ENCODE measurements around the gene ME3.
A peak's percentile ranks its signal among the peaks of the same experiment; 100 is the strongest.

ME3 gene

GRCh38 chr11:86702220-86702983, 30.0 kb upstream of the ME3 start:
- DNase-seq (no peak), ATAC-seq (replicated peaks) (no peak)
- H3K27me3 Mint-ChIP-seq, result no peaks in the 10 kb centered on the region
- no peaks in the 10 kb centered on the region for H3K9me3 Mint-ChIP-seq
- peak overlapping the region in 1 of 2 donors; percentile 4 for H3K4me3 Mint-ChIP-seq
- H3K36me3 Mint-ChIP-seq, result no peaks in the 10 kb centered on the region
- H3K27ac Mint-ChIP-seq, result no peak overlapping the region
- H3K4me1 Mint-ChIP-seq, result no peaks in the 10 kb centered on the region

GRCh38 chr11:86699040-86699791, 26.8 kb upstream of the ME3 start:
- H3K27me3 Mint-ChIP-seq, result no peaks in the 10 kb centered on the region
- no peak for DNase-seq
- H3K36me3 Mint-ChIP-seq, result no peaks in the 10 kb centered on the region
- no peaks in the 10 kb centered on the region for H3K9me3 Mint-ChIP-seq
- no peaks in the 10 kb centered on the region for H3K4me1 Mint-ChIP-seq
- H3K4me3 Mint-ChIP-seq, result no peak overlapping the region
- no peak for ATAC-seq (replicated peaks)
- H3K27ac Mint-ChIP-seq, result no peak overlapping the region

GRCh38 chr11:86698639-86699038, 26.2 kb upstream of the ME3 start:
- ATAC-seq (replicated peaks), result no peak
- Mint-ChIP-seq H3K4me1 (no peaks in the 10 kb centered on the region), H3K36me3 (no peaks in the 10 kb centered on the region), H3K27ac (no peak overlapping the region), H3K9me3 (no peaks in the 10 kb centered on the region), H3K4me3 (no peak overlapping the region), H3K27me3 (no peaks in the 10 kb centered on the region)
- no peak for DNase-seq

GRCh38 chr11:86696451-86696850, 24.0 kb upstream of the ME3 start:
- H3K9me3 Mint-ChIP-seq, result no peaks in the 10 kb centered on the region
- H3K27ac Mint-ChIP-seq, result no peak overlapping the region
- DNase-seq (no peak), ATAC-seq (replicated peaks) (no peak)
- H3K27me3 Mint-ChIP-seq, result no peaks in the 10 kb centered on the region
- no peaks in the 10 kb centered on the region for H3K4me1 Mint-ChIP-seq
- no peaks in the 10 kb centered on the region for H3K36me3 Mint-ChIP-seq
- no peak overlapping the region for H3K4me3 Mint-ChIP-seq

- H3K36me3 Mint-ChIP-seq, result no peaks in the 10 kb centered on the region
- ATAC-seq (replicated peaks) (no peak), DNase-seq (no peak)
- no peaks in the 10 kb centered on the region for H3K27me3 Mint-ChIP-seq
- no peak overlapping the region for H3K4me3 Mint-ChIP-seq
- no peaks in the 10 kb centered on the region for H3K9me3 Mint-ChIP-seq
- H3K4me1 Mint-ChIP-seq, result no peaks in the 10 kb centered on the region
- no peak overlapping the region for H3K27ac Mint-ChIP-seq
These were observed 23.6 kb upstream of the ME3 start for GRCh38 chr11:86696004-86696403.

- no peak overlapping the region for H3K4me3 Mint-ChIP-seq
- DNase-seq (no peak), ATAC-seq (replicated peaks) (no peak)
- H3K4me1 Mint-ChIP-seq, result no peaks in the 10 kb centered on the region
- no peaks in the 10 kb centered on the region for H3K36me3 Mint-ChIP-seq
- no peaks in the 10 kb centered on the region for H3K9me3 Mint-ChIP-seq
- H3K27ac Mint-ChIP-seq, result no peak overlapping the region
- H3K27me3 Mint-ChIP-seq, result no peaks in the 10 kb centered on the region
These were observed 23.0 kb upstream of the ME3 start for GRCh38 chr11:86695373-86695772.

GRCh38 chr11:86693518-86693917, 21.1 kb upstream of the ME3 start:
- Mint-ChIP-seq H3K4me1 (no peaks in the 10 kb centered on the region), H3K9me3 (no peaks in the 10 kb centered on the region), H3K27ac (no peak overlapping the region)

GRCh38 chr11:86692746-86693145, 20.3 kb upstream of the ME3 start:
- H3K4me3 Mint-ChIP-seq, result no peak overlapping the region
- no peaks in the 10 kb centered on the region for H3K27me3 Mint-ChIP-seq
- DNase-seq, result no peak
- no peaks in the 10 kb centered on the region for H3K9me3 Mint-ChIP-seq
- H3K4me1 Mint-ChIP-seq, result no peaks in the 10 kb centered on the region
- no peak for ATAC-seq (replicated peaks)
- no peak overlapping the region for H3K27ac Mint-ChIP-seq
- H3K36me3 Mint-ChIP-seq, result no peaks in the 10 kb centered on the region

More at GRCh38 chr11:86693518-86693917, 21.1 kb upstream of the ME3 start:
- no peak for DNase-seq
- no peaks in the 10 kb centered on the region for H3K27me3 Mint-ChIP-seq
- no peak overlapping the region for H3K4me3 Mint-ChIP-seq
- ATAC-seq (replicated peaks), result no peak
- no peaks in the 10 kb centered on the region for H3K36me3 Mint-ChIP-seq

GRCh38 chr11:86692317-86692716, 19.9 kb upstream of the ME3 start:
- DNase-seq, result no peak
- Mint-ChIP-seq H3K27ac (no peak overlapping the region), H3K36me3 (no peaks in the 10 kb centered on the region), H3K27me3 (no peaks in the 10 kb centered on the region), H3K4me3 (no peak overlapping the region), H3K9me3 (no peaks in the 10 kb centered on the region), H3K4me1 (no peaks in the 10 kb centered on the region)
- no peak for ATAC-seq (replicated peaks)

- DNase-seq (no peak), ATAC-seq (replicated peaks) (peak; percentile 45 to 54)
These were observed 16.2 kb upstream of the ME3 start for GRCh38 chr11:86688398-86689179.

GRCh38 chr11:86687185-86687778, 14.9 kb upstream of the ME3 start:
- DNase-seq (no peak), ATAC-seq (replicated peaks) (no peak)
- Mint-ChIP-seq H3K4me3 (no peak overlapping the region), H3K36me3 (no peaks in the 10 kb centered on the region), H3K9me3 (no peaks in the 10 kb centered on the region), H3K27ac (no peak overlapping the region), H3K4me1 (no peaks in the 10 kb centered on the region), H3K27me3 (no peaks in the 10 kb centered on the region)

More at GRCh38 chr11:86688398-86689179, 16.2 kb upstream of the ME3 start:
- no peaks in the 10 kb centered on the region for H3K36me3 Mint-ChIP-seq
- no peaks in the 10 kb centered on the region for H3K9me3 Mint-ChIP-seq
- H3K27ac Mint-ChIP-seq, result no peak overlapping the region
- no peaks in the 10 kb centered on the region for H3K27me3 Mint-ChIP-seq
- no peaks in the 10 kb centered on the region for H3K4me1 Mint-ChIP-seq
- no peak overlapping the region for H3K4me3 Mint-ChIP-seq

GRCh38 chr11:86686531-86686930, 14.1 kb upstream of the ME3 start:
- DNase-seq (no peak), ATAC-seq (replicated peaks) (no peak)
- Mint-ChIP-seq H3K27ac (no peak overlapping the region), H3K9me3 (no peaks in the 10 kb centered on the region), H3K27me3 (peaks cover 0 to 3% of the 10 kb centered on the region in 2 donors), H3K4me3 (no peak overlapping the region), H3K36me3 (no peaks in the 10 kb centered on the region), H3K4me1 (no peaks in the 10 kb centered on the region)

GRCh38 chr11:86681483-86681756, 9.0 kb upstream of the ME3 start:
- DNase-seq (no peak), ATAC-seq (replicated peaks) (no peak)
- H3K27ac Mint-ChIP-seq, result no peak overlapping the region
- H3K27me3 Mint-ChIP-seq, result peaks cover 0 to 3% of the 10 kb centered on the region in 2 donors
- no peaks in the 10 kb centered on the region for H3K9me3 Mint-ChIP-seq
- no peaks in the 10 kb centered on the region for H3K36me3 Mint-ChIP-seq
- no peaks in the 10 kb centered on the region for H3K4me1 Mint-ChIP-seq
- no peak overlapping the region for H3K4me3 Mint-ChIP-seq

- peaks cover 0 to 3% of the 10 kb centered on the region in 2 donors for H3K27me3 Mint-ChIP-seq
- H3K4me1 Mint-ChIP-seq, result no peaks in the 10 kb centered on the region
- ATAC-seq (replicated peaks) (no peak), DNase-seq (no peak)
- H3K27ac Mint-ChIP-seq, result no peak overlapping the region
- no peak overlapping the region for H3K4me3 Mint-ChIP-seq
- no peaks in the 10 kb centered on the region for H3K9me3 Mint-ChIP-seq
- no peaks in the 10 kb centered on the region for H3K36me3 Mint-ChIP-seq
These were observed 8.5 kb upstream of the ME3 start for GRCh38 chr11:86680716-86681482.
